Activated naive CD4-positive, alpha-beta T cell treated with anti-CD3 and anti-CD28 coated beads for 36 hours (primary cell): ENCODE data around the gene TIAM2. TPM values are rescaled to one million over a fixed set of nuclear protein-coding genes. Genes with fewer than 3 reads are reported as not detected.
"Not testable (repeated sequence)": the region's sequence is repeated elsewhere in the genome, so short reads cannot be mapped to it uniquely, and the experiment has no call there.

Source experiments
- CTCF ChIA-PET: fragments of 350-600 bp; sonication (Branson Sonifier 250); formaldehyde crosslinking; loops from one replicate; lab custom pipeline; 2021; ENCODE audit warnings: antibody characterized with exemption; lab: Charles Lee
- DNase-seq: peaks from one replicate; pipeline ENCODE4 v3.0.0-alpha.2; 2020
- H3K27ac Mint-ChIP-seq: one replicate; pipeline ENCODE4 v1.8.0; 2021; ENCODE audit warnings: mild to moderate bottlenecking, mixed read lengths
- H3K27me3 Mint-ChIP-seq: one replicate; pipeline ENCODE4 v1.8.0; 2021; ENCODE audit warnings: low read depth, mixed read lengths
- H3K36me3 Mint-ChIP-seq: one replicate; pipeline ENCODE4 v1.8.0; 2021; ENCODE audit warnings: low read depth, mixed read lengths
- H3K4me1 Mint-ChIP-seq: one replicate; pipeline ENCODE4 v1.8.0; 2021; ENCODE audit warnings: low read depth, mixed read lengths
- H3K4me3 Mint-ChIP-seq: one replicate; pipeline ENCODE4 v1.8.0; 2021; ENCODE audit warnings: mild to moderate bottlenecking, moderate library complexity, mixed read lengths
- H3K9me3 Mint-ChIP-seq: one replicate; pipeline ENCODE4 v1.8.0; 2021; ENCODE audit warnings: mixed read lengths
- intact Hi-C: fragments of 100-400 bp; cut with micrococcal nuclease; formaldehyde crosslinking; loops from one replicate; pipeline ENCODE4 v1.15.1; 2023
- total RNA-seq, 2 experiments: library from RNA; stranded (reverse); gene quantifications; one replicate each; pipeline ENCODE4 v1.2.3, GENCODE V29; 2021

The TIAM2 gene
- 1 to 10 TPM; 1.6 to 3.0 TPM for total RNA-seq

DNA sequence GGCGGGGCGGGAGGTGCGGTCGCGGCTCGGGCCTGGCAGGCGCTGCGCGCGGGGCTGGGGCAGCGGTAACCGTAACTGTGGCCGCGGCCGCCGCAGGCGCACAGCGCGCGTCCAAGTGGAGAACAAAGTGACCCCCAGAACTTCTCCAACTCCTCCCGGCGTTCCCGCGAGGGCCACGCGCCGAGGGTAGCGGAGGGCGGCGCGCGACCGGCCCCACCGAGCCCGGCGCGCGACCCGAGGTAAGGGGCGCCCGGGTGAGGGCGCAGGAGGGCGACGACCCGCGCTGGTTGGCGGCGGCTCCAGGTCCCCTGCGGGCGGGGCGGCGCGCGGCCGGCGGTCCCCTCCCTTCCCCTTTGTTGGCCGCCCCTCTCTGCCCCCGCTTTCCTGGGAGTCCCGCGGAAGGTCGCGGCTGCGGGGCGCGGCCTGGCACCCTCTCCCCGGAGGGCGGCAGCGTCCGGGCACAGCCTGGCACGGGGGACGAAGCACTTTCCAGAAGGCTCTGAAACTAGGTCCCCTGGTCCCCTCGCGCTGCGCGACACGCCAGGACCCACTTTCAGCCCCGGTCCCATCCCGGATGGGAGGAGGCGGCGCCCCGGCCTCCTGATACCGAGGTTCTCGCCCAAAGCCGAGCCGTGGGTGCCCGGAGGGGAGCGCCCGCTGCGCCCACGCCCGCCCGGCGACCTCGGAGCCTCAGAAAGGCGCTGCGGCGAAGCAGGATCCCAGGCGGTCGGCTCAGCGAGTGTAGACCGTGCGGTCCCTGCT, at the start of gene TIAM2:
Gene TIAM2 (plus strand): TSS at position 62 of the 762 bp plus-strand sequence. CDS start 133,909 bp downstream, outside the sequence.
- peaks cover 8% of the 10 kb centered on the region for H3K4me1 Mint-ChIP-seq
- no peaks in the 10 kb centered on the region for H3K9me3 Mint-ChIP-seq
- H3K4me3 Mint-ChIP-seq, result peak within 1 kb of the TSS; percentile 64
- intact Hi-C loops, result loop anchor here (2.0 kb wide), 1 partner anchor 175 kb away; no protein-coding TSS in a partner anchor
- peak; percentile 17 for DNase-seq
- H3K27ac Mint-ChIP-seq, result no peak within 1 kb of the TSS
- H3K27me3 Mint-ChIP-seq, result peaks cover 32% of the 10 kb centered on the region
- CTCF ChIA-PET, result interaction anchor here (0.6 kb wide), 1 partner anchor 180 kb away, joined by 3 read pairs; no protein-coding TSS in a partner anchor
- no peaks in the 10 kb centered on the region for H3K36me3 Mint-ChIP-seq

DNA sequence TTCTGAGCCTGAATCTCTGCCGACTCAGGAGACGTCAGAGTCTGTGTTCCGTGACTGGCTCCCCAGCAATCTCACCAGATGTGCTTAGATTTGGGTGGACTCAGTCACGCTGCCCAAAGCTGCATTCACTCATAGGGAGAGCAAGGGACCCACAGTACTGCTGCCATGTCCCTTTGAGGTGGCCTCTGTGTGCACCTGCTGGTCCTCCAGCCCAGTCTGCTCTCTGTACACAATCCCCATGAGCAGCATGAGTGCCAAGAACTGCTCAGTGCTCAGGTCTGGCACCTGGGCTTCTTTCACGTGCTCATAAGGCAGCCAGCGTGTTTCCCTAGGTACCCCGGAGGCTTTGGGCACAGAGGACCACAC, 44.2 kb upstream of the TIAM2 start:
- CTCF ChIA-PET, result no interaction called here
- H3K4me3 Mint-ChIP-seq, result no peak overlapping the region
- H3K27me3 Mint-ChIP-seq, result no peaks in the 10 kb centered on the region
- intact Hi-C loops, result no loop called here
- no peak for DNase-seq
- peaks cover 21% of the 10 kb centered on the region for H3K4me1 Mint-ChIP-seq
- no peaks in the 10 kb centered on the region for H3K9me3 Mint-ChIP-seq
- H3K27ac Mint-ChIP-seq, result no peak overlapping the region
- H3K36me3 Mint-ChIP-seq, result peaks cover 15% of the 10 kb centered on the region

DNA sequence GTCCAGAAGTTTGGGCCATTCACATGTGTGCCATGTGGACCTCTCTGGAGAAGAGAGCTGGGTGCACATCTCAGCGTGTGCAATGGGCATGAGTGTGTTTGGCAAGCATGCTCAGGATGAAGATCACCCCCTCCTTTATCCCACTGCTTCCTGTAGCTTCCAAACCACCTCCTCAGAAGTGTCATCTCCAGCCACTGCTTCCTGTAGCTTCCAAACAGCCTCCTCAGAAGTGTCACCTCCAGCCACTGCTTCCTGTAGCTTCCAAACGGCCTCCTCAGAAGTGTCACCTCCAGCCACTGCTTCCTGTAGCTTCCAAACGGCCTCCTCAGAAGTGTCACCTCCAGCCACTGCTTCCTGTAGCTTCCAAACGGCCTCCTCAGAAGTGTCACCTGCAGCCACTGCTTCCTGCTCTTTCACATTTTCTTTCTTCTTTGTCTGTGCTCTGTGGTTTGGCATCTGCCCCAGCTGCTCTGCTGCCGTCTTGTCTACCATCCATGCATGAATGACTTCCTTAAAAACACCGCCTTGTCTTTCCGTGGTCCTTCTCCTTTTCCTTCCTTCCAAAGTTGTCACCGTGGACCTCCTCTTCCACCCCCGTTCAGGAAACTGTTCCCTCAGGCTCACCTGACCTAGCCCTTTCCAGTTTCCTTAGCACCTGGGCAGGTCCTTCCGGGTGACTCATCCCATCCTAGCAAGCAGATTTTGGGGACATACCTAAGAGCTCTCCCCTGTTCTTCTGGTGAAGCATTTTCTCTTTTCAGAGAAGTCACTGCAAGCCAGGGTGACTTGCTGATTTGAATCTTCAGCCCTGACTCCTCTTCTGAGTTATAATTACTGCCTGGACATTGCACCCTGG, 43.5 kb upstream of the TIAM2 start:
- DNase-seq, result peak; percentile 53
- Mint-ChIP-seq H3K9me3 (no peaks in the 10 kb centered on the region), H3K4me1 (peaks cover 21% of the 10 kb centered on the region), H3K27me3 (no peaks in the 10 kb centered on the region), H3K4me3 (no peak overlapping the region), H3K36me3 (peaks cover 14% of the 10 kb centered on the region), H3K27ac (peak overlapping the region; percentile 33)
- intact Hi-C loops, result no loop called here
- CTCF ChIA-PET, result interaction anchor here (0.6 kb wide), 1 partner anchor 89 kb away, joined by 3 read pairs; no protein-coding TSS in a partner anchor

DNA sequence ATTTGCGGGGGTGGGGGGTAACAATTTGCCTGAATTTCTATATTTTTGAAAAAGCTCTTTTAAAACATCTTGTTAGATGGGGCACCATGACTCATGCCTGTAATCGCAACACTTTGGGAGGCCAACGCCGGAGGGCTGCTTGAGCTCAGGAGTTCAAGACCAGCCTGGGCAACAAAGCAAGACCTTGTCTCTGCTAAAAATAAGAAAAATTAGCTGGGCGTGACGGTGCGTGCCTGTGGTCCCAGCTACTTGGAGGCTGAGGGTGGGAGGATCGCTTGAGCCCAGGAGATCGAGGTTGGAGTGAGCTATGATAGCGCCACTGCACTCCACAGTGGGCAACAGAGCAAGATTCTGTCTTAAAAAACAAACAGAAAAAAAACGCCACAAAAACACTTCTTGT, 41.5 kb upstream of the TIAM2 start:
- Mint-ChIP-seq H3K27me3 (no peaks in the 10 kb centered on the region), H3K27ac (no peak overlapping the region), H3K4me1 (peaks cover 21% of the 10 kb centered on the region), H3K9me3 (no peaks in the 10 kb centered on the region), H3K4me3 (no peak overlapping the region), H3K36me3 (peaks cover 10% of the 10 kb centered on the region)
- no peak for DNase-seq
- intact Hi-C loops, result no loop called here
- CTCF ChIA-PET, result no interaction called here

DNA sequence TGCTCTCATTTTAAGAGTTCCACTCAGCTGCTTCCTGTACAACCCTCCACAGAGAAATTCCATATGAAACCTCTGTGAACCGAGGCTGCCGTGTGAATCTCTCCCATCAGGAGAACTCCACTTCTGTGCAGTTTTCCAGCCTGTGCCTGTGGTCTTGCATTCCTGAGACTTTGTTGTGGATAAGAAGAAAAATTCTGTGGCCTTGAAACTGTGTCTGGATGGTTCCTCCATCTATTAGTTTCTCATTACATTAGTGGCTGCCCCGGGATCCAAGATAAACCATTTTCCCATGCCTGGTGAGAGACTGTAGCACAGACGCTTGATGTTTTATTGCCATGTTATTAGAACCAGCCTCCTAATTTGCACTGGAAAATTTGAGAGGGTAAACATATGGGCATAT, 40.8 kb upstream of the TIAM2 start:
- Mint-ChIP-seq H3K4me3 (no peak overlapping the region), H3K36me3 (peaks cover 4% of the 10 kb centered on the region), H3K4me1 (peaks cover 21% of the 10 kb centered on the region), H3K9me3 (no peaks in the 10 kb centered on the region), H3K27ac (no peak overlapping the region), H3K27me3 (no peaks in the 10 kb centered on the region)
- no peak for DNase-seq
- CTCF ChIA-PET, result no interaction called here
- intact Hi-C loops, result no loop called here

DNA sequence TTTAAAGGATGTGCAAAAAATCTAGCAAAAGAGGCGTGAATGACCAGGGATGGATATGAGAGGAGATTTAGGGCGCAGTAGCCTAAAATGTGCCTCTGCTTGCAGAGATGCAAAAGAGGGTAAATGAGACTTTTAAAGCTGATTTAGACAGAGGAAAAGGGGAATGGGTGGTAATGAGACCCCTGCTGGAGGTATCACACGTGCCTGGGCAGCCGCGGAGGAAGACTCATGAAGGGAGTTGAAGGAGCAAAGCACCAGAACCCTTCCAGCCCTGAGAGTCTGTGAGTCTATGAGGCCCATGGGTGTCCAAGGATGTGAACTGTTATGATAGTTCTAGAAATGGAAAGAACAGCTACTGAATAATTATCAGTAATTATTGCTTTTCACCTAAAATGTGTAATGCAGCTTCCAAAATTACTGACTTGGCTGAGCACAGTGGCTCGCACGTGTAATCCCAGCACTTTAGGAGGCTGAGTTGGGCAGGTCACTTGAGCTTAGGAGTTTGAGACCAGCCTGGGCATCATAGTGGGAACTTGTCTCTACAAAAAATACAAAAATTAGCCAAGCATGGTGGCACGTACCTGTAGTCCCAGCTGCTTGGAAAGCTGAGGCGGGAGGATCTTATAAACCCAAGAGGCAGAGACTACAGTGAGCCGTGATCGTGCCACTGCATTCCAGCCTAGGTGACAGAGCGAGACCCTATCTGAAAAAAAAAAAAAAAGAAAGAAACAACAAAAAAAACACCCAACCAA, 38.2 kb upstream of the TIAM2 start:
- Mint-ChIP-seq H3K36me3 (peaks cover 7% of the 10 kb centered on the region), H3K9me3 (no peaks in the 10 kb centered on the region), H3K27me3 (no peaks in the 10 kb centered on the region), H3K27ac (no peak overlapping the region), H3K4me1 (peaks cover 8% of the 10 kb centered on the region), H3K4me3 (no peak overlapping the region)
- intact Hi-C loops, result no loop called here
- CTCF ChIA-PET, result no interaction called here
- no peak for DNase-seq

DNA sequence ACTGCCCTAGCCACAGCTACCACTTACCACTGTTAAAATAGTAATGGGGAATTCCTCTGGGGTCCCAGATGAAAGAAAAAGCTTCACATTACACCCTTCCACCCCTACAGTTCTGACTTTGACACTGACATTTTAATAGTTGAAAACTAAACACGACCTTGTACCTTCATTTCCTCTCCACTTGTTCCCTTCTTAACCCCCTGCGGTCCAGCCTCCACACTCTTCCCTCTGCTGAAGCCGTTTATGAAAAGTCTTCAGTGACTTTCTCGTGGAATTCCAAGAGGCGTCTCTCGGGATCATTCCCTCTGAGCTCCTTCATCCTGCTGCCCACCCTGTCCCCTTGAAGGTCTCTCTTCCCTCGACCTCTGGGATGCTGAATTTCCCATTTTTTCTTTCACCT, 36.6 kb upstream of the TIAM2 start:
- Mint-ChIP-seq H3K36me3 (peaks cover 7% of the 10 kb centered on the region), H3K27me3 (no peaks in the 10 kb centered on the region), H3K4me1 (no peaks in the 10 kb centered on the region), H3K9me3 (no peaks in the 10 kb centered on the region), H3K27ac (peak overlapping the region; percentile 3), H3K4me3 (no peak overlapping the region)
- DNase-seq, result no peak
- intact Hi-C loops, result no loop called here
- CTCF ChIA-PET, result no interaction called here

DNA sequence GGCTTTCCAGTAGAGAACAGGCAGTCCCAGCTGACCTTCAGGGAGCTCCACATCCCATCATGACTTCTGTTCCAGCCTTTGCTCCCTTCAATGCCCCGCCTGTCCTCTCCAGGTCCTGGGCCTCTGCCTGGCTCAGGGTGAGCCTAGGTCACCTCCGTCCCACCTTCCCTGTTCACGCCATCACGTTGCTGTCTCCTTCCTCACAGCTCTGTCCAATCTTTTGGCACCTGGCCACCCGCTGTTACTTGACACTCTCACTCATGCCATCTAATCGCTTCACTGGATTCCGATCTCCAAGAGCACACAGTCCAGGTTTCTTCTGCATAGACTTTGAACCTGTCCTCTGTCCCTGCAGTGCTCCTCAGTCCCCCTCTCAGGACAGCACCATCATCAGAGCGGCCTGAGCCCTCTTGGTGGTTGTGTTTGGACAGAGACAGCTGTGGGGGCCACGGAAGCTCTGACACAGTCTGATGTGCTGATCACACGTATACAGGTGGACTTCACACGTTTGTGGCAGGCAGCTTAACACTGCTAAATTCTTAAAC, 34.7 kb upstream of the TIAM2 start:
- intact Hi-C loops, result no loop called here
- Mint-ChIP-seq H3K4me3 (no peak overlapping the region), H3K27ac (no peak overlapping the region), H3K27me3 (no peaks in the 10 kb centered on the region), H3K36me3 (peaks cover 8% of the 10 kb centered on the region), H3K4me1 (no peaks in the 10 kb centered on the region), H3K9me3 (no peaks in the 10 kb centered on the region)
- DNase-seq, result no peak
- CTCF ChIA-PET, result interaction anchor here (0.8 kb wide), 1 partner anchor 33 kb away, joined by 3 read pairs; no protein-coding TSS in a partner anchor

DNA sequence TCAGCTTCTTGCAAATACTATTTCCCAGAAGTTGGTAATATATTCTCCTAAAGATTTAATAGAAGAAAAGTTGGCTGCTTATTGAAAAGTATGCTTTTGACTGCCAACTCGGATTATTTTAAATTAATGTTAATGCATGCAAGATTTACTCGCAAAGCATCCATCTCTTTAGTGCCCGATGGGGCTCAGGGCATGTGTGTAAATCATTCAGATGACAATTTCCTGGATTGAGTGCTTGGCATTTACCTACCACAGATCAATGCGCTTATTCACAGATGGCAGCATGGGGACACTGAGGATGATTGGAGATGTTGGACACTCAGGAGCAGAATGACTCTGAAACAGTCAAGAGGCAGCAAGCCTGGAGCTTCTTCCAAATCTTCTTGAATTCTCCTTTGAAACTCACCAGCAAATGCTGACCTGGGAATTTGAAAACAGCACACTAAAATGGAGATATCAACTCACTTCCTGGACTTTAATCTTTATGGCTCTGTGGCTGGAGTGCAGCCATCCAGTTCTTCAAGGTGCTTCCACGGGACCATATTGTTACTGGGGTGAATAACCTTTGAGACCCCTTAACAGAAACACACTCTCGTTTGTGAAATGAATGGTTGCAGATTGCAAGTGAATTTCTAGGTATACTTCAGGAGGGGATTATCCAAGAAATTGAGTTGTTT, 34.1 kb upstream of the TIAM2 start:
- CTCF ChIA-PET, result interaction anchor here (0.8 kb wide), 1 partner anchor 33 kb away, joined by 3 read pairs; no protein-coding TSS in a partner anchor
- peaks cover 7% of the 10 kb centered on the region for H3K36me3 Mint-ChIP-seq
- intact Hi-C loops, result no loop called here

DNA sequence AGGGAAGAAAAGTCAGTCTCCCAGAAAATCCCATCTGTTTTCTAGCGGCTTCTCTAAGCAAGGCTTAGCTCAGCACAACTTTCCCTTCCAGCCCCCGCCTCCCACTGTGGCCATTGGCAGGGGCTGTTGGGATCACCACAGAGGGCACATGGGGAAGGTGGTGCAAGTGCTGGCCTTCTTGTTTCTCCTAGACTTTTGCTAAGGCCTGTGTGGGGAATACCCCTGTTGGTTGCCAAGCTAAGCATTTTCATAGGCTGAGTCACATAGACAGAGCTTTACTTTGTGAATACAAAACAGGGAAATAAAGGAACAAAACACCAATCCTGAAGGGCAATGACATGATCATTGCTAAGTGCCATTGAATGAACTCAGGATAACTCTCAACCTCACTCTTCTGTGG, 32.4 kb upstream of the TIAM2 start:
- CTCF ChIA-PET, result no interaction called here
- H3K27ac Mint-ChIP-seq, result no peak overlapping the region
- H3K27me3 Mint-ChIP-seq, result no peaks in the 10 kb centered on the region
- H3K4me3 Mint-ChIP-seq, result no peak overlapping the region
- H3K4me1 Mint-ChIP-seq, result no peaks in the 10 kb centered on the region
- H3K36me3 Mint-ChIP-seq, result peaks cover 9% of the 10 kb centered on the region
- DNase-seq, result no peak
- intact Hi-C loops, result no loop called here
- H3K9me3 Mint-ChIP-seq, result no peaks in the 10 kb centered on the region

More for the DNA sequence above, 34.1 kb upstream of the TIAM2 start:
- Mint-ChIP-seq H3K27me3 (no peaks in the 10 kb centered on the region), H3K27ac (no peak overlapping the region), H3K4me1 (no peaks in the 10 kb centered on the region), H3K4me3 (no peak overlapping the region), H3K9me3 (no peaks in the 10 kb centered on the region)
- no peak for DNase-seq

DNA sequence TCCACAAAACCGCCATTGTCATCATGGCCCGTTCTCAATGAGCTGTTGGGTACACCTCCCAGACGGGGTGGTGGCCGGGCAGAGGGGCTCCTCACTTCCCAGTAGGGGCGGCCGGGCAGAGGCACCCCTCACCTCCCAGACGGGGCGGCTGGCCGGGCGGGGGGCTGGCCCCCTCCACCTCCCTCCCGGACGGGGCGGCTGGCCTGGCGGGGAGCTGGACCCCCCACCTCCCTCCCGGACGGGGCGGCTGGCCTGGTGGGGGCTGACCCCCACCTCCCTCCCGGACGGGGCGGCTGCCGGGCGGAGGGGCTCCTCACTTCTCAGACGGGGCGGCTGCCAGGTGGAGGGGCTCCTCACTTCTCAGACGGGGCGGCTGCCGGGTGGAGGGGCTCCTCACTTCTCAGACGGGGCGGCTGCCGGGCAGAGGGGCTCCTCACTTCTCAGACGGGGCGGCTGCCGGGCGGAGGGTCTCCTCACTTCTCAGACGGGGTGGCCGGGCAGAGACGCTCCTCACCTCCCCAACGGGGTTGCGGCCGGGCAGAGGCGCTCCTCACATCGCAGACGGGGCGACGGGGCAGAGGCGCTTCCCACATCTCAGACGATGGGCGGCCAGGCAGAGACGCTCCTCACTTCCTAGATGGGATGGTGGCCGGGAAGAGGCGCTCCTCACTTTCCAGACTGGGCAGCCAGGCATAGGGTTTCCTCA, 28.9 kb upstream of the TIAM2 start:
- DNase-seq, H3K36me3 Mint-ChIP-seq, H3K27ac Mint-ChIP-seq, H3K27me3 Mint-ChIP-seq, CTCF ChIA-PET, H3K4me3 Mint-ChIP-seq, intact Hi-C loops, H3K4me1 Mint-ChIP-seq, H3K9me3 Mint-ChIP-seq: not testable (repeated sequence)
